ENCODE results near the gene GPX1.

GPX1 gene

DNA sequence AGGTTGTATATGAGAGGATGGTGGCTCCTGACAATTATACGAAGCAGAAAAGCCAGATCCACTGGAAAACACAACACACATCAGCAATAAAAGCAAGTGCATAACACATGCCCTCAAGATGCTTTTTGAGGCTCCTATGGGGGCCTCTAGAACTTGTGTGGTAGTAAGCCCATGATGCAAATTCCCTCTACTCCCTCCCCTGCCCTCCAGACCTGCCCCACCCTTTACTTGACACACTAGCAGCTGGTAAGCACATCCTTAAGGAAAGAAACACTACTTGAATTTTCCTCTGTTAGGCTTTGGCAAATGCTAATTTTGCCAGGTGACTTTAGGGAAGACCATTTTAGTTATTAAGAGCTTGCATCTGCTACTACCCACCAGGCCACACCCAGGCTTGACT is 47.5 kb downstream of the GPX1 start:
- no peak for DNase-seq
